GM21447 (cell line): ENCODE results near the gene TIMP4.

Experiments
- ATAC-seq: cut with Tn5 transposase; IDR thresholded peaks from one replicate; pipeline ENCODE4 v1.9.1; 2021; ENCODE audit not compliant: unreplicated experiment

Gene TIMP4

GRCh38 chr3:12107071-12107713, 51.5 kb downstream of the TIMP4 start:
- ATAC-seq: no peak
